Mucosa of descending colon (tissue), 3 donors: Measurements from ENCODE around the gene ALKBH7. TPM values are rescaled to one million over a fixed set of nuclear protein-coding genes. Genes with fewer than 3 reads are reported as not detected.

Experiments used
- ATAC-seq: fragments of 200-7000 bp; cut with Tn5 transposase; one replicate; pipeline ENCODE4 v1.9.1; 2020; ENCODE audit warnings: mild to moderate bottlenecking, moderate library complexity
- DNase-seq, 3 donors: peaks; one replicate each; pipeline ENCODE4 v3.0.0-alpha.2; 2020
- H3K36me3 ChIP-seq: fragments of 200-600 bp; one replicate; pipeline ENCODE4 v1.8.0; 2021; ENCODE audit warnings: low read depth, mild to moderate bottlenecking
- H3K4me1 ChIP-seq: fragments of 200-600 bp; one replicate; pipeline ENCODE4 v1.8.0; 2021; ENCODE audit warnings: low read depth, mild to moderate bottlenecking
- H3K4me3 ChIP-seq: fragments of 200-600 bp; one replicate; pipeline ENCODE4 v1.8.0; 2021; ENCODE audit warnings: mild to moderate bottlenecking
- H3K9me3 ChIP-seq: fragments of 200-600 bp; one replicate; pipeline ENCODE4 v1.8.0; 2021; ENCODE audit warnings: mild to moderate bottlenecking
- CTCF ChIP-seq: fragments of 200-600 bp; IDR thresholded peaks from one replicate; pipeline ENCODE4 v1.8.0; 2022; ENCODE audit warnings: antibody characterized with exemption, mild to moderate bottlenecking
- intact Hi-C, 2 donors: fragments of 100-400 bp; cut with DNase I in 1 of 2; cut with micrococcal nuclease in 1 of 2; formaldehyde crosslinking; loops; one replicate each; pipeline versions ENCODE4 v1.11.0 to v1.11.1; 2022; cut with DNase I, micrococcal nuclease
- total RNA-seq, 3 donors: library from RNA; stranded (reverse); fragmentation: NEBNext Ultra II Directional in 2 of 3; extraction: Animal tissue kit (Norgen Biotek cat#: 25700) in 2 of 3; gene quantifications; one replicate each; pipeline versions ENCODE4 v1.2.1 to v1.2.4, GENCODE V29; 2021 to 2023
- donor health status: DM: no; HTN: no; CAD: no; lungs with moderate emphysema.
- donor health status: DM: no; HTN: no; CAD: no.
- donor health status: DM: no; HTN: yes; CAD: no.

Gene ALKBH7
- total RNA-seq, 3 donors from 2014 or later = 87.5 to 173 (median 110) TPM

- intact Hi-C loops = no loop called here
- H3K4me3 ChIP-seq = no peak overlapping the region
- H3K4me1 ChIP-seq = peaks cover 4% of the 10 kb centered on the region
- DNase-seq (no peak), ATAC-seq (no peak)
- no peak for TF ChIP-seq CTCF
- no peaks in the 10 kb centered on the region for H3K9me3 ChIP-seq
- peaks cover 12% of the 10 kb centered on the region for H3K36me3 ChIP-seq
These were observed 4.1 kb downstream of the ALKBH7 start for GRCh38 chr19:6376512-6377190.

GRCh38 chr19:6378041-6378440, 5.4 kb downstream of the ALKBH7 start:
- no peaks in the 10 kb centered on the region for H3K9me3 ChIP-seq
- no peak overlapping the region for H3K4me3 ChIP-seq
- DNase-seq (no peak), ATAC-seq (no peak)
- H3K4me1 ChIP-seq = peaks cover 4% of the 10 kb centered on the region
- TF ChIP-seq CTCF = no peak
- peaks cover 16% of the 10 kb centered on the region for H3K36me3 ChIP-seq
- intact Hi-C loops = no loop called here

- TF ChIP-seq CTCF = no peak
- DNase-seq (no peak), ATAC-seq (no peak)
- peaks cover 19% of the 10 kb centered on the region for H3K36me3 ChIP-seq
- peaks cover 4% of the 10 kb centered on the region for H3K4me1 ChIP-seq
- H3K4me3 ChIP-seq = no peak overlapping the region
- intact Hi-C loops = no loop called here
- no peaks in the 10 kb centered on the region for H3K9me3 ChIP-seq
These were observed 5.9 kb downstream of the ALKBH7 start for GRCh38 chr19:6378486-6378885.

GRCh38 chr19:6379744-6380143, 7.2 kb downstream of the ALKBH7 start:
- Histone ChIP-seq H3K4me1 (no peaks in the 10 kb centered on the region), H3K36me3 (peaks cover 19% of the 10 kb centered on the region), H3K4me3 (no peak overlapping the region), H3K9me3 (no peaks in the 10 kb centered on the region)
- intact Hi-C loops = no loop called here
- no peak for ATAC-seq
- no peak for TF ChIP-seq CTCF
- no peak for DNase-seq

GRCh38 chr19:6381030-6381750, 8.6 kb downstream of the ALKBH7 start:
- Histone ChIP-seq H3K36me3 (peaks cover 19% of the 10 kb centered on the region), H3K4me3 (no peak overlapping the region), H3K4me1 (no peaks in the 10 kb centered on the region), H3K9me3 (no peaks in the 10 kb centered on the region)
- DNase-seq (no peak), ATAC-seq (no peak)
- no peak for TF ChIP-seq CTCF
- intact Hi-C loops = no loop called here
